GM12891 (cell line): ENCODE measurements around the gene NLN.

ENCODE experiments used
- PAX5 ChIP-seq: IDR thresholded peaks from 2 replicates; pipeline ENCODE4 v1.6.1; 2011; ENCODE audit warnings: low read length, moderate library complexity, mild to moderate bottlenecking; ENCODE audit not compliant: insufficient read depth, severe bottlenecking
- POLR2A ChIP-seq: IDR thresholded peaks from 2 replicates; pipeline ENCODE4 v1.6.1; 2011; ENCODE audit warnings: low read depth, low read length, control low read depth
- POLR2AphosphoS5 ChIP-seq: IDR thresholded peaks from 2 replicates; pipeline ENCODE4 v1.6.1; 2011; ENCODE audit warnings: low read depth, low read length, control low read depth
- SPI1 ChIP-seq: IDR thresholded peaks from 2 replicates; pipeline ENCODE4 v1.6.1; 2011; ENCODE audit warnings: low read depth, low read length, control low read depth
- TAF1 ChIP-seq: IDR thresholded peaks from 2 replicates; pipeline ENCODE4 v1.6.1; 2011; ENCODE audit warnings: low read depth, low read length, control low read depth

- TF ChIP-seq POLR2A (no peak), TAF1 (no peak), POLR2AphosphoS5 (no peak), PAX5 (no peak), SPI1 (peak; percentile 74)
These were observed 68.6 kb downstream of the NLN start for GRCh38 chr5:65790371-65791163.
